Keratinocyte (primary cell): ENCODE measurements around the gene P2RX2. TPM values are rescaled to one million over a fixed set of nuclear protein-coding genes. Genes with fewer than 3 reads are reported as not detected.

ENCODE experiments used
- DNase-seq: peaks from one replicate; pipeline ENCODE4 v3.0.0-alpha.2; 2011; ENCODE audit warnings: low read depth, missing footprints, low spot score
- FAIRE-seq: peaks from 2 replicates; lab custom pipeline; 2011; peaks lifted over from hg19 to GRCh38; lab: Jason Lieb, UNC
- H2AFZ ChIP-seq: 2 replicates; pipeline ENCODE4 v1.6.0; 2012; ENCODE audit warnings: low read length, control low read depth, inconsistent platforms; ENCODE audit not compliant: control insufficient read depth
- H3K27ac ChIP-seq: 2 replicates; pipeline ENCODE4 v1.5.1; 2011; ENCODE audit warnings: low read length; ENCODE audit not compliant: control insufficient read depth, insufficient read depth
- H3K27me3 ChIP-seq: 3 replicates; pipeline ENCODE4 v1.6.0; 2011; ENCODE audit warnings: low read length; ENCODE audit not compliant: control insufficient read depth, insufficient read depth; ENCODE audit errors: extremely low read depth
- H3K36me3 ChIP-seq, 2 experiments: 2 replicates in 1 of 2; 3 replicates in 1 of 2; pipeline ENCODE4 v1.5.1; 2011; ENCODE audit warnings: low read length in 2 of 2, mild to moderate bottlenecking in 1 of 2; ENCODE audit not compliant: control insufficient read depth in 2 of 2, insufficient read depth in 2 of 2; ENCODE audit errors: extremely low read depth in 1 of 2
- H3K4me1 ChIP-seq: 3 replicates; pipeline ENCODE4 v1.5.1; 2011; ENCODE audit warnings: low read length; ENCODE audit not compliant: control insufficient read depth, insufficient read depth; ENCODE audit errors: extremely low read depth
- H3K4me2 ChIP-seq: 3 replicates; pipeline ENCODE4 v1.6.0; 2011; ENCODE audit warnings: low read depth, low read length; ENCODE audit not compliant: control insufficient read depth, insufficient read depth; ENCODE audit errors: extremely low read depth
- H3K4me3 ChIP-seq, 3 experiments: fragments of 200-600 bp in 1 of 3; sonication (generic) in 1 of 3; 2 replicates in 2 of 3; 3 replicates in 1 of 3; pipeline ENCODE4 v1.5.1; 2011 to 2016; ENCODE audit warnings: low read length in 3 of 3, mild to moderate bottlenecking in 3 of 3, control low read depth in 2 of 3, inconsistent platforms in 1 of 3, low read depth in 1 of 3, mixed read lengths in 1 of 3, mixed run types in 1 of 3, moderate library complexity in 1 of 3; ENCODE audit not compliant: control insufficient read depth in 2 of 3, insufficient read depth in 2 of 3; ENCODE audit errors: extremely low read depth in 1 of 3
- H3K79me2 ChIP-seq: 2 replicates; pipeline ENCODE4 v1.6.0; 2012; ENCODE audit warnings: low read length; ENCODE audit not compliant: control insufficient read depth, insufficient read depth
- H3K9ac ChIP-seq: 3 replicates; pipeline ENCODE4 v1.6.0; 2011; ENCODE audit warnings: low read length; ENCODE audit not compliant: control insufficient read depth, insufficient read depth; ENCODE audit errors: extremely low read depth
- H3K9me1 ChIP-seq: 3 replicates; pipeline ENCODE4 v1.6.0; 2011; ENCODE audit warnings: low read length; ENCODE audit not compliant: control insufficient read depth, insufficient read depth; ENCODE audit errors: extremely low read depth
- H3K9me3 ChIP-seq: 2 replicates; pipeline ENCODE4 v1.5.1; 2012; ENCODE audit warnings: low read depth, low read length; ENCODE audit not compliant: control insufficient read depth
- H4K20me1 ChIP-seq: 3 replicates; pipeline ENCODE4 v1.6.0; 2011; ENCODE audit warnings: low read length; ENCODE audit not compliant: control insufficient read depth, insufficient read depth; ENCODE audit errors: extremely low read depth
- EZH2 ChIP-seq: IDR thresholded peaks from one replicate; pipeline ENCODE4 v1.6.1; 2012; ENCODE audit warnings: inconsistent platforms, mild to moderate bottlenecking, low read length, moderate library complexity
- dilution Hi-C: fragments of 300-500 bp; cut with MboI; formaldehyde crosslinking; loops from one replicate; pipeline ENCODE4 v1.7.0; 2020; ENCODE audit warnings: low sequenced_read_pairs; ENCODE audit not compliant: extremely low pct_ligation_motif_present
- polyA plus RNA-seq, 5 experiments: library from polyadenylated mRNA; depleted of rRNA in 3 of 5; stranded (reverse) in 3 of 5; stranded (forward) in 1 of 5; unstranded in 1 of 5; fragments of >200 nt; gene quantifications; 1 replicate in 1 of 5; 2 replicates in 3 of 5; 3 replicates in 1 of 5; pipeline versions ENCODE4 v1.2.1 to v1.2.3, GENCODE V29; 2011 to 2012; ENCODE audit warnings: missing spikeins in 2 of 5, low read depth in 1 of 5, low replicate concordance in 1 of 5
- TF ChIP-seq, protein P1 (sequence below), 3 experiments: IDR thresholded peaks in 1 of 3; conservative IDR thresholded peaks in 1 of 3; optimal IDR thresholded peaks in 1 of 3; 2 replicates in 2 of 3; 3 replicates in 1 of 3; pipeline versions ENCODE3 to v1.5.1; 2011; ENCODE audit warnings: low read length in 3 of 3, mild to moderate bottlenecking in 3 of 3, moderate library complexity in 2 of 3, control low read depth in 1 of 3, inconsistent platforms in 1 of 3; ENCODE audit not compliant: insufficient read depth in 2 of 3; ENCODE audit errors: extremely low read depth in 1 of 3

Gene P2RX2
- polyA plus RNA-seq, 1 donor (not counting 4 experiments of a cell fraction or from before 2014, with no cell fraction given), result not detected

DNA sequence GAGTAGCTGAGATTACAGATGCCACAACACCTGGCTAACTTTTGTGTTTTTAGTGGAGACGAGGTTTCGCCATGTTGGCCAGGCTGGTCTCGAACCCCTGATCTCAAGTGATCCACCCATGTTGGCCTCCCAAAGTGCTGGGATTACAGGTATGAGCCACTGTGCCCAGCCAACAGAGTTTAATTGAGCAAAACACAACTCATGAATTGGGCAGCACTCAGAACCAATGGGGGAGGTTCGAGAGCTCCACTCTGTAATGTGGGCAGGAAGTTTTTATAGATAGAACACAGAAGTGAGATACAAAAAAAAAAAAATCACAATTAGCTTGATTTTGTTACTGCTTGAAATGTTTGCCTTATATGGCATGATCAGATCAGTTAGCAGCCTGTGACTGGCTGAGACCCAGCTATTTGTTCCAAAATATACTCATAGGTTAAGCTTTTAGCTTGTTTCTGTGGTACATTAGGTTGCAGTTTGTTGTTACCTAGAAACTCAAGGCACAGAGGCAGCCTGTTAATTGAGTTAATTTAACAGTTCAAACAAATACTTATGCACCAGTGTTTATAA, 1.4 kb upstream of the P2RX2 start:
- no peaks in the 10 kb centered on the region for H3K79me2 ChIP-seq
- FAIRE-seq, result no peak
- H4K20me1 ChIP-seq, result no peaks in the 10 kb centered on the region
- H3K4me2 ChIP-seq, result no peak overlapping the region
- no peak for TF ChIP-seq EZH2
- TF ChIP-seq, protein P1, sequence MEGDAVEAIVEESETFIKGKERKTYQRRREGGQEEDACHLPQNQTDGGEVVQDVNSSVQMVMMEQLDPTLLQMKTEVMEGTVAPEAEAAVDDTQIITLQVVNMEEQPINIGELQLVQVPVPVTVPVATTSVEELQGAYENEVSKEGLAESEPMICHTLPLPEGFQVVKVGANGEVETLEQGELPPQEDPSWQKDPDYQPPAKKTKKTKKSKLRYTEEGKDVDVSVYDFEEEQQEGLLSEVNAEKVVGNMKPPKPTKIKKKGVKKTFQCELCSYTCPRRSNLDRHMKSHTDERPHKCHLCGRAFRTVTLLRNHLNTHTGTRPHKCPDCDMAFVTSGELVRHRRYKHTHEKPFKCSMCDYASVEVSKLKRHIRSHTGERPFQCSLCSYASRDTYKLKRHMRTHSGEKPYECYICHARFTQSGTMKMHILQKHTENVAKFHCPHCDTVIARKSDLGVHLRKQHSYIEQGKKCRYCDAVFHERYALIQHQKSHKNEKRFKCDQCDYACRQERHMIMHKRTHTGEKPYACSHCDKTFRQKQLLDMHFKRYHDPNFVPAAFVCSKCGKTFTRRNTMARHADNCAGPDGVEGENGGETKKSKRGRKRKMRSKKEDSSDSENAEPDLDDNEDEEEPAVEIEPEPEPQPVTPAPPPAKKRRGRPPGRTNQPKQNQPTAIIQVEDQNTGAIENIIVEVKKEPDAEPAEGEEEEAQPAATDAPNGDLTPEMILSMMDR (optimal IDR thresholded peaks at IDR 0.05 in 1 of 3, IDR thresholded peaks at IDR 0.05 in 1 of 3, conservative IDR thresholded peaks at IDR 0.05 in 1 of 3; ENCODE audit: extremely low read depth in 1 of 3, insufficient read depth in 2 of 3, low read length in 3 of 3), result no peak
- H3K4me3 ChIP-seq, result no peak overlapping the region
- H3K9me1 ChIP-seq, result no peaks in the 10 kb centered on the region
- H3K9ac ChIP-seq, result no peak overlapping the region
- no peak overlapping the region for H3K27ac ChIP-seq
- DNase-seq, result no peak
- H3K4me1 ChIP-seq, result no peaks in the 10 kb centered on the region
- H3K36me3 ChIP-seq, result no peaks in the 10 kb centered on the region
- dilution Hi-C loops, result no loop called here
- peaks cover 8% of the 10 kb centered on the region for H3K9me3 ChIP-seq
- peaks cover 58% of the 10 kb centered on the region for H3K27me3 ChIP-seq
- H2AFZ ChIP-seq, result no peak overlapping the region

DNA sequence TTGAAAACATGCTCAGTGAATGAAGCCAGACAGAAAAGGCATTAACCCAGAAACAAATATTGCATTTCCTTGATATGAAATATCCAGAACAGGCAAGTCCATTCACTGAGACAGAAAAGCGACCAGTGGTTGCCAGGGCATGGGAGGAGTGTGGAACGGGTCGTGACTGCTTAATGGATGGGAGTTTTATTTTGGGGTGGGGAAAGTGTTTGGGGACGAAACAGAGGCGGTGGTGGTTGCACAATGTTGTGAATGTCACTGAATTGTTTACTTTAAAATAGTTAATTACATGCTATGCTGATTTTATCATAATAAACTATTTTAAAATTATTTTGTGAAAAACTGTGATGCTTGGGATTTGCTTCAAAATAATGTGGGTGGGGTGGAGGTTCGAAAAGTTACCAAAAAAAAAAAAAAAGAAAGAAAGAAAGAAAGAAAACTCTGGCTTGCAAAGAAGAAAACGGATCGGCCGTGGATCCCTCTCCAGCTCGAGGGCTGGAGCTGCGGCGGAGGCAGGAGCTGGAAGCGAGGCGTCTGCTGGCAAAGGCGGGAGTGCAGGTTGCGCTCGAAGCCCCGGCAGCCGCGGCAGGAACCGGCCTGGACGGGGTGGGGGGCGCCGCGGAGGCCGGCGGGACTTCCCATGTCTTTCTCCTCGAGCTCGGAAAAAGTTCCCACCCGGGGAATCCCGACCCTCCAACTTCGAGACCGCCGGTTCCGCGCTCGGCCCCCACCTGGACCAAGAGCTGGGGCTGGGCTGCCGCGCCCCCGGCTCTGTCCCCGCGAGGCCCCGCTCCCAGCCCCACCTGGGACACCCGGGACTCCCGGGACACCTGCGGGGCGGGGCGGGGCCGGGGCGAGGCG, 524 bp upstream of the P2RX2 start:
- DNase-seq, result no peak
- Histone ChIP-seq H3K9me1 (no peaks in the 10 kb centered on the region), H3K9me3 (peaks cover 8% of the 10 kb centered on the region), H3K4me1 (no peaks in the 10 kb centered on the region), H3K36me3 (no peaks in the 10 kb centered on the region), H3K79me2 (no peaks in the 10 kb centered on the region), H4K20me1 (no peaks in the 10 kb centered on the region), H3K4me2 (no peak overlapping the region), H3K4me3 (no peak overlapping the region), H3K9ac (no peak overlapping the region), H3K27me3 (peaks cover 54% of the 10 kb centered on the region), H3K27ac (no peak overlapping the region), H2AFZ (no peak overlapping the region)
- dilution Hi-C loops, result no loop called here
- peak; percentile 89 for TF ChIP-seq EZH2
- TF ChIP-seq, protein P1 (optimal IDR thresholded peaks at IDR 0.05 in 1 of 3, IDR thresholded peaks at IDR 0.05 in 1 of 3, conservative IDR thresholded peaks at IDR 0.05 in 1 of 3; ENCODE audit: extremely low read depth in 1 of 3, insufficient read depth in 2 of 3, low read length in 3 of 3), result no peak
- no peak for FAIRE-seq
